ENCODE measurements around the gene TNFRSF14. TPM values are rescaled to one million over a fixed set of nuclear protein-coding genes. Genes with fewer than 3 reads are reported as not detected.

Gene TNFRSF14
- total RNA-seq, 4 donors from 2014 or later = 64.9 to 105 (median 91.1) TPM

DNA sequence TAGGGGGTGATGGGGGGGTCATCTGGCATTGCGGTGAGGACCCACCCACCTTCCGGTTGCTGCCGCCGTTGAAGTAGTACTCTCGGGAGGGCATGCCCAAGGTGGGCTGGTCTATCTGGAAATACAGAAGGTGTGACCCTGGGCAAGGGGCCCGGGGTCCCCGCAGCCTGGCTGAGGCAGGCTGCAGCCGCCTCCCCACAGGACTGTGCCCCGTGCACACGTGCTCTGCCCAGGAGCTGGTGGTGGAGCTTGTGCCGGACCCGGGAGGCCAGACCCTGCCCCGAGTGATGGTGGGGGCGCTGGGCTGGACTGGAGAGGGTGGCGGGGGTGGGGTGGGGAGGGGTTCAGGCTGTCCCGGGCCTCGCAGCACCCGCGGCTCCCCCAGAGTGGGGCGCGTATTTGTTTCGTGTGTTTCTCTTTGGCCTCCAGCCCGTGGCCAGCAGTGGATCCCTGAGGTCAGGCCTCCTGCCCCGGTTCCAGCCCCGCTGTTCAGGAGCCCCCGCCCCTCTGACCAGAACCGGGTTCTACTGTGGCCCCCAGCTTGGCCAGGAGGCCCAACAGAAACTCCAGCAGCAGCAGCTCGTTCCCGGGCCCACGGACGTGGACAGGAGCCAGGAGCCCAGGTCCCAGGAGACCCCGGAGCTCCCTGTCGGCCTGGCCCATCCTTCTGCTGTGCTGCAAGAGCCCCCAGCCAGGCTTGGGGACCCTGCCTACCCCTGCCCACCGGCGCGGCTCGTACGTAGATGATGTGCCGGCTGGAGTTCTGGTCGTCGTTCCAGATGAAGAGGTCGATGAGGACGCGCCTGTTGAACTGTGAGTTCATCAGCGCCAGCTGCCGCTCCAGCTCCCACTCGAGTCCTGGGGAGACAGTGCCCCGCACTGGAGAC lies 49.6 kb downstream of the TNFRSF14 start:
- Histone ChIP-seq H3K4me3 (no peak overlapping the region), H3K27ac (no peak overlapping the region), H3K9me3 (peaks cover 0 to 14% (median 0%) of the 10 kb centered on the region in 4 donors), H3K36me3 (no peaks in the 10 kb centered on the region), H3K27me3 (peaks cover 0 to 6% of the 10 kb centered on the region in 2 donors), H3K4me1 (peaks cover 0 to 14% (median under 1%) of the 10 kb centered on the region in 4 donors)
- TF ChIP-seq CTCF (IDR thresholded peaks at IDR 0.05) (no peak), EP300 (IDR thresholded peaks at IDR 0.05) (no peak), POLR2A (IDR thresholded peaks at IDR 0.05) (no peak)
- 77 to 85% methylated on average over 20 to 35 of the region's 48 CpGs for WGBS, 2 donors
- peak in 1 of 2 donors; percentile 9 for DNase-seq (ENCODE audit: low spot score in 2 of 2)

DNA sequence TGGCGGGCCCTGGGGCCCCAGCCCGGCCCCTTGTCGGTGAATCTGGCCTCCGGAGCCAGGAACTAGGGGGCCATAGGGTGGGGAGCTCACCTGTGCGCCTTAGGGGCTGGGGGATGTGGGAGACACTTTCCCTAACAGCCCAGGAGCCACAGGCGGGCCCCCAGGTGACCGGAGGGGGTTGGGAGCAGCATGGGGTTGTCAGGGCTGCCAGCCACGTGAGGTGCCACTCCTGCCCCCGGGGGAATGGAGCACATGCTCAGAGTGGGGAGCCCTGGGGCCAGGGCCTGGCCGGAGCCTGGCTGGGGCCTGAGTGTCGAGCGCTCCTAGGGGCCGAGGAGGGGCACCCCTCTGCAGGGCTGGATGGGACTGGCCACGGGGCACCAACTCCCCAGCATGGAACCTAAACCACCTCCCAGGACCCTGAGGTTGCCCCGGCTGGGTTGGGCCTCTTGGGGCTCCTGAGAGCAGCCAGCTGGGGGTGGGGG lies 50.3 kb downstream of the TNFRSF14 start:
- peaks cover 0 to 21% (median 2%) of the 10 kb centered on the region in 4 donors for H3K4me1 ChIP-seq
- H3K36me3 ChIP-seq = no peaks in the 10 kb centered on the region
- H3K27ac ChIP-seq = no peak overlapping the region
- peaks cover 0 to 9% of the 10 kb centered on the region in 2 donors for H3K27me3 ChIP-seq
- H3K4me3 ChIP-seq = no peak overlapping the region
- H3K9me3 ChIP-seq = peaks cover 0 to 7% (median 0%) of the 10 kb centered on the region in 4 donors
- DNase-seq (ENCODE audit: low spot score in 2 of 2) = no peak
- 84% methylated on average over 9 to 13 of the region's 15 CpGs for WGBS, 2 donors
- TF ChIP-seq CTCF (IDR thresholded peaks at IDR 0.05) (no peak), POLR2A (IDR thresholded peaks at IDR 0.05) (no peak), EP300 (IDR thresholded peaks at IDR 0.05) (no peak)

GRCh38 chr1:2606881-2607621 lies 50.9 kb downstream of the TNFRSF14 start:
- H3K27ac ChIP-seq = no peak overlapping the region
- H3K4me1 ChIP-seq = peaks cover 0 to 23% (median 2%) of the 10 kb centered on the region in 4 donors
- peaks cover 0 to 2% (median 0%) of the 10 kb centered on the region in 4 donors for H3K9me3 ChIP-seq
- H3K27me3 ChIP-seq = peaks cover 0 to 9% of the 10 kb centered on the region in 2 donors
- H3K4me3 ChIP-seq = no peak overlapping the region
- no peaks in the 10 kb centered on the region for H3K36me3 ChIP-seq
- WGBS, 2 donors = 65 to 73% methylated on average over 36 of the region's 36 CpGs
- TF ChIP-seq POLR2A (IDR thresholded peaks at IDR 0.05) (no peak), CTCF (IDR thresholded peaks at IDR 0.05) (no peak), EP300 (IDR thresholded peaks at IDR 0.05) (no peak)
- peak in 1 of 2 donors; percentile 3 for DNase-seq (ENCODE audit: low spot score in 2 of 2)

- WGBS, 2 donors = 44 to 51% methylated on average over 8 to 13 of the region's 13 CpGs
- TF ChIP-seq EP300 (IDR thresholded peaks at IDR 0.05) (no peak), CTCF (IDR thresholded peaks at IDR 0.05) (no peak), POLR2A (IDR thresholded peaks at IDR 0.05) (no peak)
- Histone ChIP-seq H3K4me1 (peaks cover 0 to 23% (median 2%) of the 10 kb centered on the region in 4 donors), H3K36me3 (no peaks in the 10 kb centered on the region), H3K27ac (no peak overlapping the region), H3K9me3 (no peaks in the 10 kb centered on the region), H3K27me3 (peaks cover 0 to 9% of the 10 kb centered on the region in 2 donors), H3K4me3 (no peak overlapping the region)
- peak in 1 of 2 donors; percentile 5 for DNase-seq (ENCODE audit: low spot score in 2 of 2)
These were observed 51.5 kb downstream of the TNFRSF14 start for GRCh38 chr1:2607641-2608091.
